GM08714 (cell line): ENCODE measurements around the gene PATZ1.
A peak's percentile ranks its signal among the peaks of the same experiment; 100 is the strongest.

Experiments
- H3K4me3 ChIP-seq: fragments of 200-500 bp; sonication (Bioruptor generic); 2 replicates; pipeline ENCODE4 v1.5.1; 2014; ENCODE audit warnings: mild to moderate bottlenecking, low read length, inconsistent platforms
- ZNF274 ChIP-seq: IDR thresholded peaks from 2 replicates; pipeline ENCODE4 v1.6.1; 2012; ENCODE audit warnings: mild to moderate bottlenecking, low read depth, low read length

The PATZ1 gene

DNA sequence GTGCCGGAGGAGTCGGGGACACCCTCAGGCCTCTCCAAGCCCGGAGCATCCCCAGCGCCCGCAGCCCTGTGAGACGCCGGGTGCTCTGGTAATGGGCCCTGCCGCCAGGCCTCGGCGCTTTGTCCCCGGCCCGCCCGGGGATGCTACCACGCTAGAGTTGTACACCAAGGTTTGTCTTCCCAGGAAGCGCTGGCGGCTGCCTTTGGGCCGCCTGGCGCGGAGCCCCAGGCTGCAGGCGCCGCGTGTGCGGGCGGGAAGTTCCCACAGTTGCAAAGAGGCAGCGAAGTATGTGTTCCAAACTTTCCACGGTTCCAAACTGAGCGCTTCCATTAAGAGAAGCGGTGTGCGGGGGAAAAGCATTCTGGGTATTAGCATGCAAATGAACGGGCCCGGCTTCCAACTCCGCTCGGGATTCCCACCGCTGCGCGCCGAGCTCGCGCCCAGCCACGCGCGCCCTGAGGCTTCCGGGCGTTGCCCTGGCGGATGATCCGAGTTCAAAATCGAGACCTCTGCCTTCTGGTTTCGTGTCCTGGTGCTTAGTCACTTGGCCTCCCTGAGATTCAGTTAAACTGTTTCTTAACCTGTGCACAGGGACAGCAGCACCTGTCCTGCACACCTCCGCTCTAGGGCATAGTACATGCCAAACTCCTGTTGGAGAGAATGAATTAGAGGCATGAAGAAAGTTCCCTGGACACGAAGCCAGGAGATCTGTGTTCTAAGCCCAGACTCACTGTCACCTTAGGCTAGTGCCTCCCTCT, 1.3 kb upstream of the PATZ1 start:
- peak overlapping the region; percentile 83 for H3K4me3 ChIP-seq
- TF ChIP-seq ZNF274, result no peak

DNA sequence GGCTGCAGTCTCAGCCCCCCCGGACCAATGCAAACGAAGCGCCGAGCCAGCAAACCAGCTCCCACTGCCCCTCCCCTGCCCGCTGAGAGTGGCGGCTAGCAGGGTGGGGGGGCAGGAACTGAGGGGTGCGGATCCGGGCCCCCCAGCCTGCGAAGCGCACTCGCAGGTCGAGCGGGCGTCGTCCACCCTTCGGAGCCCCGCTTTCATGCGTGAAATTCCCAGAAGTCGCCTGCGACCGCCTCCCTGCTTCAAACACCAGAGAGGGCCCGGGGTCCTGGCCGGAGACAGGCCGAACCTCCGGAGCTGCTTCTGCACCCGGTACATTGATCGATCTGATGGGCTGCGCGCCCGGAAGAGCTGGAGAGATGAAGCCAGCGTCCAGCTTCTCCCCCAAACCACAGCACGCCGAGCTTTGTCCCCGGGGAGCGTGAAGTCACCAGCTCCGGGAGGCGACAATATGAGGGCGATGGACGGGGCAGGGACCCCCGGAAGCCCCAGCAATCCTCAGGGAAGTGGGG, 646 bp upstream of the PATZ1 start:
- TF ChIP-seq ZNF274, result no peak

GRCh38 chr22:31345331-31346254, 553 bp downstream of the PATZ1 start:
- no peak for TF ChIP-seq ZNF274
- H3K4me3 ChIP-seq, result peak overlapping the region; percentile 48

More for the DNA sequence above, 646 bp upstream of the PATZ1 start:
- peak overlapping the region; percentile 83 for H3K4me3 ChIP-seq

GRCh38 chr22:31344578-31345330, 1.4 kb downstream of the PATZ1 start:
- peak overlapping the region; percentile 48 for H3K4me3 ChIP-seq

GRCh38 chr22:31344256-31344577, 1.9 kb downstream of the PATZ1 start:
- no peak for TF ChIP-seq ZNF274
- H3K4me3 ChIP-seq, result peak overlapping the region; percentile 48; the same call in 1 of the 2 replicates

More at GRCh38 chr22:31344578-31345330, 1.4 kb downstream of the PATZ1 start:
- TF ChIP-seq ZNF274, result no peak

DNA sequence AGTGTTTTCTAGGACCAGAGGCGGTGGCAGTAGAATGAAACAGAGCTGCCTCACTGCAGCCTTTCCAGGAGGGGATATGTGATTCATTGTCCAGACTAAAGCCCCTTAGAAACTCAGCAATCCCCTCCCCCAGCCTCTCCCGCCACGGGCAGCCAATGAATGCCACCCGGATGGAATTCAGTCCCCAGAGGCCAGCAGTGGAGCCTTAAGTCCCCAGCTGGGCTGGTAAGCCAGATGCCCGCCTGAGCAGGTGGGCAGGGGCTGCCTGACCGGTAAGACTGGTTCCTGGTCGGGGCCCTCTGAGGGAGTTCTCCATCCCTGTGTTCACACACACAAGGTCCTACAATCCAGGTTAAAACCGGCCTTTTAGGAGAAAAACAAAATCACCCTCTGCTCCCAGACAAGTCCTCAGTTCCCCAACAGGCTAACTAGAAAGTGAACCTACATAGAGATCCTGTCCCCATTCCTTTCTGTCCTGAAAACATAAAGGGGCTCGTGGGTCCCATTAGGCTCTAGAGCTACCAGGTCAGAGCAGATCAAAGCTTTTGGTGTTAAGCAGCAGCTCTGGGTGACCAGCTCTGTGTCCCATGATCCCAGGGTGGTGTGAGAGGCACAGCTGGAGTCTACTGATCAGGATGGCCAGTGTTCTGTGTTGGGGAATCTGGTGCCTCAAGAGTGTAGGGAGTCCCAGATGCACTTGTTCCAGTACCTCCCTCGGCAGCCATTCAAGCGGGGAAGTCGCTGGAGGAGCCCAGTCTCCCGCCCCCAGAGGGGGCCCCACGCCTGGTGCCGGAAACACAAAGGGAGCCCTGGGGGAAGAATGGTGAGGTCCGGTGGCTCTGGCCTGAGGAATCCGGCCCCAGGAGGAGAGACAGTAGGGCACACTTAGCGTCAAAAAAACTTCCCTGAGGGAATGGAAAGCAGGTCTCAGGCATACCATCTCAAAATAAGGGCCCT, 2.6 kb downstream of the PATZ1 start:
- H3K4me3 ChIP-seq, result peak overlapping the region; percentile 48; the same call in 1 of the 2 replicates
- no peak for TF ChIP-seq ZNF274

GRCh38 chr22:31342389-31343140, 3.6 kb downstream of the PATZ1 start:
- H3K4me3 ChIP-seq, result peak overlapping the region; percentile 48; the same call in 1 of the 2 replicates
- no peak for TF ChIP-seq ZNF274

- TF ChIP-seq ZNF274, result no peak
These were observed 4.6 kb downstream of the PATZ1 start for GRCh38 chr22:31341386-31342088.

GRCh38 chr22:31340765-31341247, 5.3 kb downstream of the PATZ1 start:
- no peak for TF ChIP-seq ZNF274
- H3K4me3 ChIP-seq, result no peak overlapping the region

More at GRCh38 chr22:31341386-31342088, 4.6 kb downstream of the PATZ1 start:
- H3K4me3 ChIP-seq, result no peak overlapping the region

DNA sequence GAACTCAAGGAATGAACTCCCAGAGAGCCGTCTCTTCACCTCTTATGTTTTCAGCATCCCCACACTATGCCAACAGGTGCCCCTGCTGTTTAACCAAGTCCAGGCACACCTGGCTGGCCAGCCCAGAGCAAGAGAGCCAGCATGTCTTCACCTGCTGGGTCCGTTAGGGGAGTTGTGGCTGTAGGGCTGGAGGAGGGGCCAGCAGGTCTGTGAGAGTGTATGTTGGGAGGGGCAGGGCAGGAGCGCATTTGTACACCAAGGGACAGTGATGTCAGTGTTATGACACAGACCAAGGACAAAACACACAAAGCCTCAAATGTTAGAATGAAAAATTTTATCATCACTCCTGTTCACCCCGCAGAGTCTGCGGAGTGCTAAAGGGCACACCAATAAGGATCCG, 5.8 kb downstream of the PATZ1 start:
- H3K4me3 ChIP-seq, result no peak overlapping the region
- no peak for TF ChIP-seq ZNF274

- TF ChIP-seq ZNF274, result no peak
- H3K4me3 ChIP-seq, result no peak overlapping the region
These were observed 6.9 kb downstream of the PATZ1 start for GRCh38 chr22:31339148-31339832.
